H4 (cell line): ENCODE data around the gene PRSS33. TPM values are rescaled to one million over a fixed set of nuclear protein-coding genes. Genes with fewer than 3 reads are reported as not detected.
A peak's percentile ranks its signal among the peaks of the same experiment; 100 is the strongest.

Experiments used
- DNase-seq: peaks from one replicate; pipeline ENCODE4 v3.0.0-alpha.2; 2015; ENCODE audit warnings: low spot score
- total RNA-seq: library from RNA; depleted of rRNA; stranded (reverse); fragments of >200 nt; shearing (Covaris generic); gene quantifications from 2 replicates; pipeline ENCODE4 v1.2.3, GENCODE V29; 2014

The PRSS33 gene
- total RNA-seq, 1 experiment from 2014 or later: 0.10 TPM

DNA sequence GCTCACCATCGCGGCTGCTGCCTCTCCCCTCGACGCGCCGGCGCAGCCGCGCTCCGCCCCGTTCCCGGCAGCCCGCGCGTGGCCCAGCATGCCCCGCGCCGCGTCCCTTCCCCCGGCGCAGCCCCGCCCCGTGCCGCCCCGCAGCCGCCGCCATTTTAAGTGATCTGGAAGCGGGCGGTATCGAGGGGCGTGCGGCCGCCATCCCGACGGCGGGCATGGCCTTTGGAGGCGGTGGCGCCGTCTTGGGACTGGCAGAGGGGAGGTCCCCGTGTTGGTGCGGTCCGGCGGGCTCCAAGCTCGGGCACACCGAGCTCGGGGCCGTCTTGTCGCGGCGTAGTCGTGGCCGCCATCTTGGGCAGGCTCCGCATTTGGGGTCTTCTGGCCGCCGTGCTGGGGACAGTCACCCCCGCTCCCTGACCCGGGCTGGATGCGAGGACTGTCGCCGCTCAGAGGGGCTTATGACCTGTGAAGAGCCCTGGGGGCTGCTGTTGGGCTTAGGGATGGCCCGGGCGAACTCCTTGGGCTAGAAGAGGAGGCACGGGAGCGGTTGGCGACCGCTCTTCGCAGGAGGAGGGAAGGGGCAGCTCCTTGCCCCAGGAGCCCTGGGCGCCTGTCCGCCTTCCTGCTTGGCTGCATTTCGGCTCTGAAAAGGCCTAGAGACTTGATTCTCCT is 10.0 kb downstream of the PRSS33 start, which contains the start of gene ELOB:
ELOB (minus strand) TSS at position 50 of the 672 bp plus-strand sequence; CDS start at position 9, 41 bp downstream.
- peak; percentile 59 for DNase-seq

DNA sequence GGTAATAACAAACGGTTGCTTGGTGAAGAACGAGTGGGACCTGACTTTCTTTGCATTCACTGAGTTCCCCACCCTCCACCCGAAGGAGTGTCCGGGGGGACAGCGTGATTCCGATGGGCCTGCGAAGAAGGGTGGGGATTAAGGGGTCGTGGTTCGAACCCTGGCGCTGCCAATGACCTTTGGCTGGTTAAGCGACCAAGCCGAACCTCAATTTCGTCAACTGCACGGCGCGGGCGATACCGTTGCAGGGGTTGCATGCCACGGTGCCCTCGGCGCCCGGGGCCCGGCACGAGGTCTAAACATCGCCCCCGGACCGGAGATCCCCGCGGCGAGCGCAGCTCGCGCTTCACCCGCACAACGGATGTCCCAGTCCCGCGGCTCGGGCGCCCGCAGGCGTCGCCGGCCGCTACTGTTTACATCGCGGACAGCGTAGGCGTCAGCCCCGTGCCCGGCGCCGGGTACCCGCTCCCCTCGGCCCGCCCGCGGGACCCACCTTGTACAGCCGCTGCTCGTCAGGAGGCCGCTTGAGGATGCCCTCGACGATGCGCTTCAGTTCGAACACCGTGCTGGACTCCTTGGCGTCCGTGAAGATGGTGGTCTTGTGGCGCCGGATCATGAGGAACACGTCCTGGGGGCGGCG is 10.7 kb downstream of the PRSS33 start:
- no peak for DNase-seq

DNA sequence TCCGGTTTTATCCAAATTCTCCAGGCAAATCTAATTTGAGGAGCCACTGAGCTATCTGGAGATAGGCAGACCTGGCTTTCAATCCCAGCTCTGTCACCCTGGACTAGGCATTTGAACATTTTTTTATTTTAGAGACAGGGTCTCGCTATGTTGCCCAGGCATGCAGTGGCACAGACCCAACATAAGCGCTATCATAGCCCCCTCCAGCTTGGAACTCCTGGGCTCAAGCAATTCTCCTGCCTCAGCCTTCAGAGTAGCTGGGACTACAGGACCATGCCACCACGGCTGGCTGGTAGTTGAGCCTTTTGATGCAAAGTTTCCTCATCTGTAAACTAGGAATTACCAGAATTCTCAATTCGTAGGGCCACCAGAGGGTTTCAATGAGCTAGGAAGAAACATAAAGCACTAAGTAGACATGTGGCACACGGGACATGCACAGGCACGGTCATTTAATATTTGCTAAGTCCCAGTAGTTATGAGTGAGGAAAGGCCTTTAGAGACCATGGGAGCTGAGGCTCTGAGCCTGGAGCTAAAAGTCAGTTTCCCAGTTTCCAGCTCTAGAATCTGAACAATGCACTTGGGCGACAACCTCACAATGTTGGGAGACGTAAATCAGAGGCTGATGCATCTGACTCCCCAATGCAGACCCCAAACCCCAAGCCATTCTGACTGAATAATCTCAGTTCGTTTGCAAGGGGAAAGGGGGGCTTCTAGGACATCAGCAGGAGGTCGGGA is 11.4 kb downstream of the PRSS33 start:
- no peak for DNase-seq

DNA sequence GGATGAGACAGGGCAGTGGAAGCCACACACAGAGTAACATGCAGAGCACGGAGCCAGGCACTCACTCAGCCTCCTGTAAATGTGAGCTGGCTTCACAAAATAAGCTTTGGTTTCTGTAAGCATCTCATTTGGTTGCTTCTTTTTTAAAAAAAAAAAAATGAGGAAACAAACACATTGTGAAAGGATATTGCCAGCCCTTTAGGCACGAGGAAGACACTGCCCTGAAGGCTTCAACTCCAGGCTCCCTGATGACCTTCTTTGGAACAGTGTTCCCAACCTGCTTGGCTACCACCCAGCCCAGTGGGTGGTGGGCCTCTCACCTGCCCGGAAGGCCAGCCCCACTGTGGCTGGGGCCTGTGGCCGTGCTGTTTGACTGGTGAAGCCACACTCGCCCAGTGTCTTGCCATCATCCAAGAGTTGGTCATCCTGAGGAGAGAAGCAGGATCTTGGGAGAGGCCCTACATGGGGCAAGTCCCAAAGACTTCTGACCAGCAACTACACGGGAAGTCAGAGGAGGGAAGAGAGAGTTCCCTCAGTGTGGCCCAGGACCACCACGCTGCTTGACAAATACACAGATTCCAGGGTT is 12.1 kb downstream of the PRSS33 start:
- no peak for DNase-seq

DNA sequence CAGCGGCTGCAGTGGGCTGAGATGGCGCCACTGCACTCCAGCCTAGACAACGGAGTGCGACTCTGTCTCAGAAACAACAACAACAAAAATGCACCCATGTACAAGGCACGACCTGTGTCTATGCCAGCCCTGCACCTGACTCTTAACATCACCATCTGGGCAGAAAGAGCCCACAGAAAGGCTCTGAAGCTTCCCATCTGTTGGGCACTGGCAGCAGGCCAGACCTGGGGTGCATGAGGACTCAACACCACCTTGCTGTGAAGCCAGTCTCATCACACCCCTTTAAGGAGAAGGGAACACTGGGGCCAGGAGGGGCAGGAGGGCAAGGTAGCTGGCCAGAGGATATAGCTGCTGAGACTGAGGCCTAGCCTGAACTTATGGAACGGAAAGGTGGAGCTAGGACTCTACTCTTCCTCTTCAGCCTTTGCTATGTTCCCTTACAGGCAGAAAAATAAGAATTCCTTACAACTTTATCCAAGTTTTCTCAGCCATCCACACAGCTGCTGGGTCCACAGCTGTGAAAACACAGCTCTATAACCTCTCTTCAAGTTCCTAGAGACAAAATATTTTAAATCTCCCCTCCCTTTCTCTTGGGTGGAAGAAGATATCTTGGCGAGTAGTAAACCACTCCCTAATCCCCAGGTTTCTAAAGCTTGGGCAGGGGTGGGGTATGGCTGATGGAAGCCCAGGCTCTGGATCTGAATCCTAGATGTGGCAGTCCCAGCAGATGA is 13.0 kb downstream of the PRSS33 start:
- no peak for DNase-seq

DNA sequence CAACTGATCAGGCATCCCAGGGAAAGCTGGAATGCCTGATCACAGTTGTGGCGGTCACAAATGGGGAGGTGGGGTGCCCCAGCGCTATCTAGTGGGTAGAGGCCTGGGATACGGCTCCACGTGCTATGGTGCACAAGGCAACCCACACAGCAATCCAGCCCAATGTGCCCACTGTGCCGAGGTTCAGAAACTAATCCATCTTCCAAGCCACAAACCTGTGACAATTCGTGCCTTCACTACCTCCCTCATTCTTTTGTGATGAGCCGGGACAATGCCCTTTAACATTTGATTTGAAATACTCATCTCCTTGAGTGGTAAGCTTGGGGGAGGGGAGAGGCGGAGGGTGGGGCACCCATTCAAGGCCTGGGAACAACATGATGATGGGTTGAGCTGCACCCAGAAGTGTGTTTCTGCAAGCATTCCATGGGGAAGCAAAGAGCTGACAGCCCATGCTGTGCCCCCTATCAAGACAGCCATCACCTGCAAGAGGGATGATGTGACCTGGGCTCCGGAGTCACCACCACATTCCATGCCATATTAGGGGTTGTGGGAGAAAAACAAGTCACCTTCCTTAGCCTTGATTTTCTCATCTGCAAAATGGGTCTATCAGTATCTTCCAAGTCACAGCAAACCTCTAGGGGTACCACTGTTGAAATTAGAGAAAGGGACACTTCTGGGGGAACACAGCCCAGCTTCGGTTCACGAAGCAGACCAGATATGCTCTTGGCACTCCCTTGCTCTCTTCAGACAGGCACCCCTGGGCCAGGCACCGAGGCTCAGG is 14.0 kb downstream of the PRSS33 start:
- no peak for DNase-seq

DNA sequence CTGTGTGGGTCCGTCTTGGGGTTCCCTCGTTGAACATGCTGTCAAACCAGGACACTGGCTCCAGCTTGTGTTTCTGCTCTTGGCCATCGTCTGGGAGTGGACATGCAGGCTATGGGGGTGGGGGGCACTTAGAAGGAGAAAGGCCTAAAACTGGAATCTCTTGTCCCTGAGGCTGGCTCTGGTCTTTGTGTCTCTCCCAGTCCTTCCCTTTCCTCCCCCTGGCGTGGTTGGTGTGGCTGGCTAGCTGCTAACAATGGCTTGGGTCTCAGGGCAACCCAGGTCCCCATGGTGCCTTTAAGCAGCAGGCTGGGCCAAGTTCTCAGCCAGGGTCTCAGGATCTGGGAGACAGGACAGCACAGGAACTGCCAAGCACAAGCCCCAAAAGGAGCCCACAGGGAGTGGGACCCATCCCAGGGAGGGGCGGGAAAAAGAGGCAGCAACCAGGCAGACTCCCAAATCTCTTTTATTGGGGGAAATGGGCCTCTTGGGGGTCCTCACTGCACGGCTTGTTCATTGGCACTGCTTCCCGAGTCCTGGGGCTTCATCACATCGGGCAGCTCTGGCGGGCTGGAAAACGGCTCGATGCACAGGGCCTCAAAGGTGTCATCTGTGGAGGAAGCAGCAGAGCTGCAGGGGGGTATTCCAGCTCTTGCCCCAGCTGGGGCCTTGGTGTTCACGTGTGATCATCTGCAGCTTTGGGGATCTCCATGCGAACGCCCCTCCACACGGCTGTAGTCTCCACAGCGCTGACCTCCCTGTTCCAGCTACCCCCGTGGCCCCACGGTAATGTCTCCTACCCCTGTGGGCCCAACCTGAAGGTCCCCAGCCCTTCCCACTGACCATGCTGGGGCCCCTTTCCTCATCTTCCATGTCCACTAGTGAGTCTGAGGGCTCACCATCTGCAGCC is 15.6 kb downstream of the PRSS33 start:
- no peak for DNase-seq

DNA sequence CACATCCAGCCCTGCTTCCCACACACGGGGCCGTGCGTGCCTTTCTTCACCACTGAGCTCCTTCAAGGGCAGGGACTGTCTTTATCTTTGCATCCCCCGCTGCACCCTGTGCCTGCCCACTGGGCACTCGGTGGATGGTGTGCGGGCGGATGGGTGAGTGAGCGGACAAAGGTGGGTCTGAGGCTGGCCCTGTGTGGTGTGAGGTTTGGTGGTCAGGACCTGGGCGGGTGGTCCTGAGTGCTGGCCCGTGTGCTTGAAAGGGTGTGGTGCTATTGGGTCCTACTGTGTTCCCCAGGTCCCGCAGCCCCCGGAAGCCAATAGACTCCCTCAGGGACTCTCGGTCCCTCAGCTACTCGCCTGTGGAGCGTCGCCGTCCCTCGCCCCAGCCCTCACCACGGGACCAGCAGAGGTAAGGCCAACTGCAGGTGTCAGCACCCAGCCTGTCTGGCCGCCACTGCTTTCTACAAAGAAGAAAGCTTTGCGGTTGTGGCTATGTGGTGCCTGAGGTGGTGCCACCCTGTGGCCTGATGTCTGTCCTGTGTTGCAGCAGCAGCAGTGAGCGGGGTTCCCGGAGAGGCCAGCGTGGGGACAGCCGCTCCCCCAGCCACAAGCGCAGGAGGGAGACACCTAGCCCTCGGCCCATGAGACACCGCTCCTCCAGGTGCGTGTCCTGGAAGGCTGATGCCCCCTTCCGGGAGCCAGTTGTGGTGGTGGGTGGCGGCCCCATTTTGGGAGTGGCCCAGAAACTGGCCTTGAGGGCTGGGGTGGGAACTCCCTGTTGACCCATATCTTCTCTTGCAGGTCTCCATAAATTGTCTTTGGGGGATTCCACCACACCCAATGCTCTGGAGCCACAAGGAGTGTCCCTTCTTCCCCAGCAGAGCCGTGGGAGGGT is 17.1 kb downstream of the PRSS33 start:
- DNase-seq: no peak

DNA sequence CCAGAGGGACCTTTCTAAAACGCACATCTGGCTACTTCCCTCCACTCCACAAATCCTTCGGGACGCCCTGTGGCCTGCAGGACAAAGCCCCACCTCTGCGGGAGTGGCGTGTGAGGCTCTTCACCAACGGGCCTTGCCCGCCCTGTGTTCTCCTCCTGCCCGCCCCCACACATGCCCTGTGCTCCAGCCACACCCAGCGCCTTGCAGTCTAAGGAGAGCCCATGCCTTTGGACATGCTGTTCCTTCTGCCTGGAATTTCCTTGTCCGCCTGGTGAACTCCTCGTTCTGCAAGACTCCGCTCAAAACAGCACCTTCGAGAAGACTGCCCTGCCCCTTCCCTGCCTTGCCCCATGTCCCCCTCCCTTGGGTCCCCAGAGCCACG is 17.7 kb downstream of the PRSS33 start:
- no peak for DNase-seq

DNA sequence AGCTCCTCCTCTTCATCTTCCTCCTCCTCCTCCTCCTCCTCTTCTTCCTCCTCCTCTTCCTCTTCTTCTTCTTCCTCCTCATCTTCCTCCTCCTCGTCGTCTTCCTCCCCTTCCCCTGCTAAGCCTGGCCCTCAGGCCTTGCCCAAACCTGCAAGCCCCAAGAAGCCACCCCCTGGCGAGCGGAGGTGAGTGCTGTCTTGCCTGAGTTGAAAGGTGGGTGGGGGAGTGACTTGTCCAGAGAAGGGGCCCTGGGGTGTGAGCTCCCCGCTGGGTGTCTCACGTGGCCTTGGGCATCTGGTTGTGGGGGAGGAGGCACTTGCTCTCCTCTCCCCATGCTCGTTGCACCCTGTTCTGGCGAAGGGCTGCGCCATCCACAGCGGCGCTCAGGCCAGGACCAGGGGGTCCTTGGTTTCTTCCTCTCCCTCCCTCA is 18.2 kb downstream of the PRSS33 start:
- DNase-seq: no peak

DNA sequence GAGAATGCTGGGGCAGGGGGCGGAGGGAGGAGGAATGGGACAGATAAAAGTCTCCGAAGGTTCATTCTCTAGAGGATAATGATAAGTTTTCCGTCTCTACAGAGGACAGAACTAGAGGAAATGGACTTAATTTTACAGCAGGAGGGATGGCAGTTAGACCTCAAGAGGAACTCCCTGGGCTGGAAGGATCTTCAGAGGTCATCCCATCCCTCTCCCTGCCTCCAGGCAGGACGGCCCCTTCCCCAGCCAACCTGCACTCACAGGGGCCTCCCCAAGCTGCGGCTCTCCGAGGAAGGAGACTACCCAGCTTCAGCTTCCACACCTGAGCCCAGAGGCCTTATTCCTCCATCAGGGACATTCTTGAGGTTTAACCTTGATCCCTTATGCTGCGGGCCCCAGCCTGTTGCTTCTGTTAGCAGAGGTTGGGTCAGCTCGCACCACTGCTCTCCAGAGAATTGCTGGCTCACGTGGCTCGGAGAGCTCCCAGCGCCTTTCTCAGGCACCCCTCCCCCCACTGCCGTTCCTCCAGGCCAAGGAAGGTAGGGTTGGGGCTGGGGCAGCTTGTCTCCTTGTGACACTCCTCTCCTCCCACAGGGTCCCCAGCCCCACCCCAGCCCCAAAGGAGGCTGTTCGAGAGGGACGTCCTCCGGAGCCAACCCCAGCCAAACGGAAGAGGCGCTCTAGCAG is 18.8 kb downstream of the PRSS33 start:
- DNase-seq: no peak

DNA sequence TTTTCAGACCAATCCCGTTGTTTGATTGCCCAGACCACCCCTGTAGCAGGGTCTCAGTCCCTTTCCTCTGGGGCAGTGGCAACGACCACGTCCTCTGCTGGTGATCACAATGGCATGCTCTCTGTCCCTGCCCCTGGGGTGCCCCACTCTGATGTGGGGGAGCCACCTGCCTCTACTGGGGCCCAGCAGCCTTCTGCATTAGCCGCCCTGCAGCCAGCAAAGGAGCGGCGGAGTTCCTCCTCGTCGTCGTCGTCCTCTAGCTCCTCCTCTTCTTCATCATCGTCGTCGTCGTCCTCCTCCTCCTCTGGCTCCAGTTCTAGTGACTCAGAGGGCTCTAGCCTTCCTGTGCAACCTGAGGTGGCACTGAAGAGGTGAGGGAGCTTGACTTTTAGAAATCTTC is 19.5 kb downstream of the PRSS33 start:
- DNase-seq: no peak

DNA sequence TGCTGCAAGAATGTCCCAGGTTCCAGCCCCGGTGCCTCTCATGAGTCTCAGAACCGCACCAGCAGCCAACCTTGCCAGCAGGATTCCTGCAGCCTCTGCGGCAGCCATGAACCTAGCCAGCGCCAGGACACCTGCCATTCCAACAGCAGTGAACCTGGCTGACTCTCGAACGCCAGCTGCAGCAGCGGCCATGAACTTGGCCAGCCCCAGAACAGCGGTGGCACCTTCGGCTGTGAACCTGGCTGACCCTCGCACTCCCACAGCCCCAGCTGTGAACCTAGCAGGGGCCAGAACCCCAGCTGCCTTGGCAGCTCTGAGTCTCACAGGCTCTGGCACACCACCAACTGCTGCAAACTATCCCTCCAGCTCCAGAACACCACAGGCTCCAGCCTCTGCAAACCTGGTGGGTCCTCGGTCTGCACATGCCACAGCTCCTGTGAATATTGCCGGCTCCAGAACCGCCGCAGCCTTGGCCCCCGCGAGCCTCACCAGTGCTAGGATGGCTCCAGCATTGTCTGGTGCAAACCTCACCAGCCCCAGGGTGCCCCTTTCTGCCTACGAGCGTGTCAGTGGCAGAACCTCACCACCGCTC is 20.1 kb downstream of the PRSS33 start:
- DNase-seq: no peak

DNA sequence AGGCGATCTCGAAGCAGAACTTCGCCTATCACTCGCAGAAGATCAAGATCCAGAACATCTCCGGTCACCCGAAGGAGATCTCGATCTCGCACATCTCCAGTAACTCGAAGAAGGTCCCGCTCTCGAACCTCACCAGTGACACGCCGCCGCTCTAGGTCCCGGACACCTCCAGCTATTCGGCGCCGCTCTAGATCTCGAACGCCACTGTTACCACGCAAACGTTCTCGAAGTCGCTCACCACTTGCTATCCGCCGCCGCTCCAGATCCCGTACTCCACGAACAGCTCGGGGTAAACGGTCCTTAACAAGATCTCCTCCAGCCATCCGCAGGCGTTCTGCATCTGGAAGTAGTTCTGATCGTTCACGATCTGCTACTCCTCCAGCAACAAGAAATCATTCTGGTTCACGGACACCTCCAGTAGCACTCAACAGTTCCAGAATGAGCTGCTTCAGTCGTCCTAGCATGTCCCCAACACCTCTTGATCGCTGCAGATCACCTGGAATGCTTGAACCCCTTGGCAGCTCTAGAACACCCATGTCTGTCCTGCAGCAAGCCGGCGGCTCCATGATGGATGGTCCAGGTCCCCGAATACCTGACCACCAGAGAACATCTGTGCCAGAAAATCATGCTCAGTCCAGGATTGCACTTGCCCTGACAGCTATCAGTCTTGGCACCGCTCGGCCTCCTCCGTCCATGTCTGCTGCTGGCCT is 20.8 kb downstream of the PRSS33 start:
- no peak for DNase-seq

DNA sequence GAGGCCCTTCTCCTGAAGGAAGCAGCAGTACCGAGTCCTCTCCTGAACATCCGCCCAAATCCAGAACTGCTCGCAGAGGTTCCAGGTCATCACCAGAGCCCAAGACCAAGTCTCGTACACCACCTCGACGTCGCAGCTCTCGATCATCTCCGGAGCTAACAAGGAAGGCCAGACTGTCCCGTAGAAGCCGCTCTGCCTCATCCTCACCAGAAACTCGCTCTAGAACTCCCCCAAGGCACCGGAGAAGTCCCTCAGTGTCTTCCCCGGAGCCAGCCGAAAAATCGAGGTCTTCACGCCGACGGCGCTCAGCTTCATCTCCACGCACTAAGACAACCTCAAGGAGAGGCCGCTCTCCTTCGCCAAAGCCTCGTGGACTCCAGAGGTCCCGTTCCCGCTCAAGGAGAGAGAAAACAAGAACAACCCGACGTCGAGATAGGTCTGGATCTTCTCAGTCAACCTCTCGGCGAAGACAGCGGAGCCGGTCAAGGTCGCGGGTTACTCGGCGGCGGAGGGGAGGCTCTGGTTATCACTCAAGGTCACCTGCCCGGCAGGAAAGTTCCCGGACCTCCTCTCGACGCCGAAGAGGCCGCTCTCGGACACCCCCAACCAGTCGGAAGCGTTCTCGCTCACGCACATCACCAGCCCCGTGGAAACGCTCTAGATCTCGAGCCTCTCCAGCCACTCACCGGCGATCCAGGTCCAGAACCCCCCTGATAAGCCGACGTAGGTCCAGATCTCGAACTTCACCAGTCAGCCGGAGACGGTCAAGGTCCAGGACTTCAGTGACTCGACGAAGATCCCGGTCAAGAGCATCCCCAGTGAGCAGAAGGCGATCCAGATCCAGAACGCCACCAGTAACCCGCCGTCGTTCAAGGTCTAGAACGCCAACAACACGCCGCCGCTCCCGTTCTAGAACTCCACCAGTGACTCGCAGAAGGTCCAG is 21.6 kb downstream of the PRSS33 start:
- DNase-seq: no peak

DNA sequence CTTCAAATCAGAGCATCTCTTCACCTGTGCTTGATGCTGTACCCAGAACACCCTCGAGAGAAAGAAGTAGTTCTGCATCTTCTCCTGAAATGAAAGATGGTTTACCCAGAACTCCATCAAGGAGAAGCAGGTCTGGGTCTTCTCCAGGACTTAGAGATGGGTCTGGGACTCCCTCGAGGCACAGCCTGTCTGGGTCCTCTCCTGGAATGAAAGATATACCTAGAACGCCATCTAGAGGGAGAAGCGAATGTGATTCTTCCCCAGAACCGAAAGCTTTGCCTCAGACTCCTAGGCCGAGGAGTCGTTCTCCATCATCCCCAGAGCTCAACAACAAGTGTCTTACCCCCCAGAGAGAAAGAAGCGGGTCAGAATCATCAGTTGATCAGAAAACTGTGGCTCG is 22.6 kb downstream of the PRSS33 start:
- DNase-seq: no peak
